Cerebellar nuclear complex (tissue), 1 donor: ENCODE results near the gene MPRIP.
"Not testable (repeated sequence)": the region's sequence is repeated elsewhere in the genome, so short reads cannot be mapped to it uniquely, and the experiment has no call there.

ENCODE experiments used
- DNase-seq, 2 experiments: peaks; one replicate each; lab custom pipeline; 2025; lab: John Stamatoyannopoulos, UW

Gene MPRIP

GRCh38 chr17:17167986-17168385, 125.7 kb downstream of the MPRIP start:
- DNase-seq: no peak

GRCh38 chr17:17168401-17168800, 126.1 kb downstream of the MPRIP start:
- no peak for DNase-seq

GRCh38 chr17:17169396-17169795, 127.1 kb downstream of the MPRIP start:
- no peak for DNase-seq

- DNase-seq: no peak
Observed at GRCh38 chr17:17170346-17170985, 128.2 kb downstream of the MPRIP start.

GRCh38 chr17:17171186-17171585, 128.9 kb downstream of the MPRIP start:
- no peak for DNase-seq

GRCh38 chr17:17172001-17172939, 130.0 kb downstream of the MPRIP start:
- DNase-seq: no peak

- DNase-seq: no peak
Observed at GRCh38 chr17:17172990-17173389, 130.7 kb downstream of the MPRIP start.

- DNase-seq: no peak
Observed at GRCh38 chr17:17173921-17174320, 131.7 kb downstream of the MPRIP start.

GRCh38 chr17:17175340-17175739, 133.1 kb downstream of the MPRIP start:
- no peak for DNase-seq

GRCh38 chr17:17175917-17176316, 133.7 kb downstream of the MPRIP start:
- no peak for DNase-seq

GRCh38 chr17:17176341-17176740, 134.1 kb downstream of the MPRIP start:
- DNase-seq: no peak

- DNase-seq: no peak
Observed at GRCh38 chr17:17177176-17177575, 134.9 kb downstream of the MPRIP start.

- no peak for DNase-seq
Observed at GRCh38 chr17:17179371-17179827, 137.1 kb downstream of the MPRIP start.

- DNase-seq: peak; percentile 65 to 83
Observed at GRCh38 chr17:17180141-17180603, 137.9 kb downstream of the MPRIP start.

- no peak for DNase-seq
Observed at GRCh38 chr17:17180741-17181525, 138.7 kb downstream of the MPRIP start.

GRCh38 chr17:17181666-17182597, 139.7 kb downstream of the MPRIP start:
- DNase-seq: no peak

GRCh38 chr17:17182598-17183136, 140.4 kb downstream of the MPRIP start:
- no peak for DNase-seq

- DNase-seq: no peak
Observed at GRCh38 chr17:17183744-17184143, 141.5 kb downstream of the MPRIP start.

GRCh38 chr17:17184985-17185757, 142.9 kb downstream of the MPRIP start:
- not testable (repeated sequence) for DNase-seq

- DNase-seq: no peak
Observed at GRCh38 chr17:17186051-17186450, 143.8 kb downstream of the MPRIP start.
